Measurements from ENCODE around the gene ZFPM1.
"Not testable (repeated sequence)": the region's sequence is repeated elsewhere in the genome, so short reads cannot be mapped to it uniquely, and the experiment has no call there.

The ZFPM1 gene

DNA sequence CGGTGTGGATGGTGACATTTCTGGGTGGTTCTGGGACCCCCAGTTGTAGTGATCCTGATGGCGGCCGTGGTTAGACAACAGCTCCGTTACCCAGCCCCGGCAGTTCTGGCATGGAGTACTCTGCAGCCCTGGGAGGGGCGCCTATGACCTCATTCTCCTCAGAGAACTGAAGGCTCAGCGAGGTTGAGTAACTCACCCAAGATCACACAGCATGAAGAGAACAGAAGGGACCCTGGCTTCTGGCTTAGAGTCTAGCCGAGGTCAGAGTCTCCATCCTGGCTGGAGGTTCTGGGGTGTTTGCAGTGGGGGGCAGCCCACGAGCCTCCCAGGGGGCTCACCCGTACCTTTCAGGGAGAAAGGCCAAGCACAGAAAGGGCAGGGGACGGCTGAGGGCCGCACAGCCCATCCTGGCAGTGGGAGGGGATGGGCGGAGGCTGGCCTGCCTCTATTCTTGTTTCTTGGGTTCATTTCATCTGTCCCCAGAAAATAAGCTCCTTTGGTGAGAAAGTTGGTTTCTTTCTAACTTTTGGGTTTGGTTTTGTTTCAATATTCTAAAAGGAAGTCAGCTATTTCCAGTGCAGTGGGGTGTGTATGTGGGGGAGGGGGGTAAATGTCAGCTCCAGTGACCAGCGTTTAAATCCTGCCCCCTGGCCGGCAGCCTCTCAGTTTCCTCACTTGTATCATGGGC lies 13.2 kb downstream of the ZFPM1 start:
- no peak for DNase-seq (ENCODE audit: low read depth)

DNA sequence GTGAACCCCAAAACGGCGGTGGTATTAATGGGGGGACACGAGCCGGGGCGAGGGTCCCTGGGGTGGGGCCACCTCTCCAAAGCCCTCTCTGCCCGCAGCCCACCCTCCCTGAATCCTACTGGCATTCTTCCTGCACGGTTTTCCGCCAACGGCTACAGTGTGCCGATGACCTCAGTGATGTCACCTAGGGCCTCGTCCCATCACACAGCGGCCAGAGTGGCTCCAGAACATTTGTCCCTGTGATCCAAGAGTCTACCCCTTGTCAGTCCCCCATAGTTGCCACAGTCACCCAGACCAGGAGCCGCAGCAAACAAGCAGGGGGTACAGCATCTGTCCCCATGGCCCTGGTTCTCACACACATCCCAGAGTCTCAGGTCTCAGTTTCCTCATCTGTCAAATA lies 13.9 kb downstream of the ZFPM1 start:
- DNase-seq (ENCODE audit: low read depth), result no peak

DNA sequence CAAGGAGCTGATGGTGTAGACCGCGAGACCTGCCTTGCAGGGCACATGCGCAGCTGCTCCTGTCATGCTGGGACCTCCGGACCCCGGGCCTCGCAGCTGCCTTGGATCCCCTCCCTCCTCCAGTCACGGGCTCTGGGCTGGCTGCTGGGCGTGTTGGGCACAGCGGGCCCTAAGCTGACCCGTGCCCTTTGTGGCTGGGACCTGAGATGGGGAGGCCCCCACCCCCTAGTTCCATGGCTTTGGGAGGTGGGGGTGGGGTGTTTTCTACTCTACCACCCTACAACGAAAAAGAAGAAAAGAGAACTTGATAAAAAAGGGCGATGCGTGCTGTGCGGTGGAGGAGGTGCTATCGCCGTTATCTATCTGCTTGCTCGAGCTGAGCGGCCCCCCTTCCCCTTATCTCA lies 14.5 kb downstream of the ZFPM1 start:
- no peak for DNase-seq (ENCODE audit: low read depth)

DNA sequence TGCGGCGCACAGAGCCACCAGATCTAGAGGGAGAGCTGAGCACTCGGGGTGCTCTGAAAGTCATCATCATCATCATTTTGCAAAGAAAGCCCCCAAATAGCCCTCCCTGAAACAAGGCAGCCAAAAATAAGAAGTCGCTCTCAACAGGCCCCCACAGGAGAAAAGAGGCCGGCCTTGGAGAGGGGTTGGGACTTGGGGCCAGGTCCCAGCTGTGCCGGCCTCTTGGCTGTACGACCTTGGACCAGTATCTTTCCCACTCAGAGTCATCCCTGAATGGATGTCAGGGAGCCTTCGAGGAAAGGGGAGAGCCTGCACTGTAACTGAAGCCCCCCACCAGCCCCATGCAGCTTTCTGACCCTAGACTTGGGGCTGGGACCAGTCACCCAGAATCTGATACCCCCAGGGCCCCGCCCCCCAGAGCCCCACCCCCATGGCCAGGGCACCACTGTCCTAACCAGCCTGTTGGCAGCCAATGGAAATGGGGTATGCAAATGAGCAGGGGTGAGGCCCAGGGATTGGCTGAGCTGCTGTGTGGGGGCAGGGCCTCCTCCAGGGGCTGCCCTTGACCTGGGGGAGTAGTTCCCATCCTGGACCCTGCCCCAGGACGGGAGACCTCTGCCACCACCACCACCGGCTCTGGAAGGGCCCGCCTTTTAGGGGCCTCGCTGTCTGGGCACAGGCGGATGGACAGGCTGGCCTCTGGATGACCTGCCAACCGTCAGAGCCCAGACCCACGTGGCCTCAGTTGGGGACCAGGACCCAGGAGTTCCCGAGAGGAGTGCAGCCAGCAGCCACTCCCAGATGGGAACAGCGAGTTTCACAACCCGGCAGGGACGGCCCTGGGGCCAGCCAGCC lies 15.4 kb downstream of the ZFPM1 start:
- no peak for DNase-seq (ENCODE audit: low read depth)

DNA sequence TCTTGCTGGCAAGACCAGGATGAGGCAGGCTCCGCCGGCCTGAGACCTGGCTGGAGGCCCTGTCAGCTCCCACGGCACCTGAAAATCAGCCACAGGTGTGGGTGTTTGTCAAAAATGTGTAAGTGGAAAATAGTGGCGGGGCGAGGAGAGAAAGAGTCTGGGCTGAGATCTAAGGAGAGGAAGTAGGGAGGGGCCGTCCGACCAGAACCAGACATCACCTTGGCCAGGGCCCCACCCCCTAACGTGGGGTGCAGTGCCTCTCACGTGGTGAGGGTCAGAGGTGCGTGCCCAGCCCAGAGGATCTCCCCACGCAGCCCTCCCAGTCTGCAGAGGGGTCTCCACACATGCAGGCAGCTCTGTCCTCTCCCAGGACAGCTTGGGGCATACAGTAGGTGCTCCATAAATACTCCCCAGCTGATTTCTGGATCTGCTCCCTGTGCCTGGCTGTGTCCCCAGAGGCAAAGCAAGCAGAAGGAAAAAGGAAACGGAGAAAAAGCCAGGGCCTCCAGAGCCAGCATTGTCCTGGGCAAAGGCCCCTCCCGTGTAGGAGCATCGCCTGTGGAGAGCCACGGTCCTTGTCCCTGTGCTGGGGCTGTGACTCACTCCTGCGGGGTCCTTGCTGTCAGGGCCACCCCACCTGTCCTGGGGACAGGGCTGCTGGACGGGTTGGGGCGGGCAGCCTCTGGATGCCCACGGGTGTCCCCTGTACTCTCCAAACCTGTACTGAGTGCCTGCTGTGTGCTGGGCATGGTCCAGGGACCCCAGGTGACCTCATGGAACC lies 16.7 kb downstream of the ZFPM1 start:
- no peak for DNase-seq (ENCODE audit: low read depth)

DNA sequence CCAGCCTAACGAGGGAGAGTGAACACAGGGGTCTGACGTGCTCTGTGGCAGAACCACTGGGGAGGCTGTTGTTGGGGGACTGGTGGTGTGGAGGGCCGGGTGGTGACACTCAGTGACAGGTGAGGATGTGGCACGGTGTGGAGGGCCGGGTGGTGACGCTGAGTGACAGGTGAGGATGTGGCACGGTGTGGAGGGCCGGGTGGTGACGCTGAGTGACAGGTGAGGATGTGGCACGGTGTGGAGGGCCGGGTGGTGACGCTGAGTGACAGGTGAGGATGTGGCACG lies 17.3 kb downstream of the ZFPM1 start:
- not testable (repeated sequence) for DNase-seq (ENCODE audit: low read depth)

DNA sequence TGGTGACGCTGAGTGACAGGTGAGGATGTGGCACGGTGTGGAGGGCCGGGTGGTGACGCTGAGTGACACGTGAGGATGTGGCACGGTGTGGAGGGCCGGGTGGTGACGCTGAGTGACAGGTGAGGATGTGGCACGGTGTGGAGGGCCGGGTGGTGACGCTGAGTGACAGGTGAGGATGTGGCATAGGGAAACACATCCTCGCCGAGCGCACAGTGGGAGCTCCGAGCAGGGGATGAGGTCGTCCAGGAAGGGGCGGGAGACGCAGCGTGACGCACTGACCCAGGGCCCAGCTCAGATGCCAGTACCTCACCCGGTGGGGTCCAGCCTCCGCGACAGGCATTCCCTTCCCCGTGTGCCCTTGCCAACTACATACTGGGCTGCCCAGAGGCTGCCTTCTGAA lies 17.6 kb downstream of the ZFPM1 start:
- not testable (repeated sequence) for DNase-seq (ENCODE audit: low read depth)

DNA sequence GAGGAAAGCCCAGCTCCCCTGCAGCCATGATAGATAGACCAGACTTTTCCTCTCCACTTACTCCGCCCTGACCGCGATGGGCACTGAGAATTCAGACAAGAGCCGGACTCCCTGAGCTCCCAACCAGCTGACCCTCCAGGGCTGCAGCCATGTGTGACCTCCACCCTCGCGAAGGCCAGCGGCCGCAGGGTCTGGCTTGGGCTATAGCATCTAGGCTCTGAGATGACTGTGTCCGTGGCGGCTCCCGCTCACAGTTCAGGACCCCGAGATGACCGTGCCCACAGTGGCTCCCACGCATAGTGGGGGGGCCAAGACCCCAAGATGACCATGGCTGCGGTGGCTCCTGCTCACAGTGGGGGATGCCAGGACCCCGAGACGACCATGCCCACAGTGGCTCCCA lies 18.0 kb downstream of the ZFPM1 start:
- no peak for DNase-seq (ENCODE audit: low read depth)

DNA sequence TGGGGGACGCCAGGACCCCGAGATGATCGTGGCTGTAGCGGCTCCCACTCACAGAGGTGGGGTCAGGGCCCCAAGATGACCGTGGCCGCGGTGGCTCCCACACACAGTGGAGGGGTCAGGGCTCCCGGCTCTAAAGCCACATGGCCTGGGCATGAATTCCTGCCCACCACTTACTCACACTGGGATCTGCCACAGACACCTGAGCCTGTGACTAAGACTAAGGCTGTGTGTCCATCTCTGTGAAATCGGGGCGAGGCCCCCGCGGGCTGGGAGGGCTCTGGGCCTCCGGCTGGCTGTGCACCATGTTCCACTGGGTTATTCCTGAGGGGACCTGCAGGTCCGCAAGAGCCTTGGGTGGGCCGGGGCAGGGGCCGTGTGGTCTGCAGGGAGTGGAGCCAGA lies 18.5 kb downstream of the ZFPM1 start:
- no peak for DNase-seq (ENCODE audit: low read depth)

DNA sequence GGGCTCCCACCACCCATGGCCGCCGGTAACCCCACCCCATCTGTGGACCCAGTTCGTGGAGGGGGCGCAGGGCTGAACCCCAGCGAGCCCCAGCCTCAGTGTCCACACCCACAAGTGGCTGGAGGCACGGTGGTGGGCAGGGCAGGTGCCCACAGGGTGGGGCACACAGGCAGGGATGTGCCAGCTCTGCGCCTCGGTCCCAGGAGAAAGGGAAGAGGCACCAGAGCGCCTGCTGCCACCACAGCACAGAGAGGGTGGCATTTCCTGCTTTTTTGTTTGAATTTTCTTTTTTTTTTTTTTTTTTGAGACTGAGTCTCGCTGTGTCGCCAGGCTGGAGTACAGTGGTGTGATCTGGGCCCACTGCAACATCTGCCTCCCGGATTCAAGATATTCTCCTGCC lies 19.0 kb downstream of the ZFPM1 start:
- DNase-seq (ENCODE audit: low read depth), result no peak

DNA sequence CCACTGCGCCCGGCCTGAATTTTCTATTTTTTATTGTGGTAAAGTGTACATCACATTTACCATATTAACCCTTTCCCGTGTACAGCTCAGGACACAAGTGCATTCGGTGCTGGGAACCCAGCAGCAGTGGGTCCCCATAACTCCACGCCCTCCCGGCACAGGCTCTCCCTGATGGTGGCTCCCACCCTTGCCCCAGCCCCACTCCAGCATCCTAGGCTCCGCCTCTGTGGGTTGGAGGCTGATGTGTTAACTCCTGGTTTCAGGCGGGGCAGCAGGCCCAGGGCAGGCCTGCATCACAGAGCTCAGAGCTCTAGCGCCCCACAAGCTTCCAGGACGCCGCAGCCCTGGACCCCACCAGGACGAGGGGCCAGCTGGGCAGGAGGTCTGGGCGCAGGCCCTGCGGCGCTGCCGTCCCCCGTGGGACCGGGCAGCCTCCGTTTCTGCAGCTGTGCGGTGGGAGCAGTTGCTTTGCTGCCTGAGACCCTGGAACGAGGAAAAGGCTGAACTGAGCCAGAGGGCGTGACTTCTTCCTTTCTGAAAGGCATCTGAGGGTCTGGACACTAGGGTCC lies 19.6 kb downstream of the ZFPM1 start:
- no peak for DNase-seq (ENCODE audit: low read depth)

DNA sequence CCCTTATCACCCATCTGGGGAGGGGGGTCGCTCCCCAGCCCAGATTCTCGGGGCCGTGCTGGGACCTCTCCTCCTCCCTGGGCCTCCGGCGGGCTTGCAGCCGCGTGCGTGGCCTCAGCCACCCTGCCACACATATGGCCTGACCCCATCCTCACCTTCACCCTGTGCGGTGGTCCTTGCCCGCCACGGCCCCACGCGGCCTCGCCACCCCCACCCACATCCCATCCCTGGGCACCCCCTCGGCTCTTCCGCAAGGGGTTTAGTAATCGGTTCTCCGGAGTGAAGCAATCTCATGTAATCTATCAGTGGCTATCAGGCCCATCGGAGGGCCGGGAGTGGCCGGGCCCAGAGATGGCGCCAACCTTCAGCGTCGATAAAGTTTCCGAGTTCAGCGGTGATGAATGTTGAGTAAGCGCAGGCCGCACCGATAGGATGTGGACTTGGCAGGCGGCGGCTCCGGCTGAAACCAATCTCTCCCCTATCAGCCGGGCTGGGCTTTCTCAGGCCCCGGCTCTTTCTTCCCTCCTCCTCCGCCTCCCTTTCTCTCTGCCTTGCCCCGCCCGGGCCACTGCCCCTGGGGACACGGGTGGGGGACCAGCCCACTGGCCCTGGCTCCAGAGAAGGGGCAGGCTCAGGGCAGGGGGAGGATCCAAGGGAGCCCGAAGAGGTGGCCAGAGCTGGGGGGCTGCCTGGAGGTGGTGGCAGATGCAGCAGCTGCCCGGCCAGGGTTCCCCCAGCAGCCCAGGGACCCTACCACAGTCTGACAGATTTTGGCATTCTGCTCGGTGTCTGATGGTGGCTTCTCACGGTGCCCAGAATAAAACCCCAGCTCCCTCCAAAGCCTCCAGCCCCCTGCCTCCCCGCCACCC lies 20.8 kb downstream of the ZFPM1 start:
- DNase-seq (ENCODE audit: low read depth), result no peak

DNA sequence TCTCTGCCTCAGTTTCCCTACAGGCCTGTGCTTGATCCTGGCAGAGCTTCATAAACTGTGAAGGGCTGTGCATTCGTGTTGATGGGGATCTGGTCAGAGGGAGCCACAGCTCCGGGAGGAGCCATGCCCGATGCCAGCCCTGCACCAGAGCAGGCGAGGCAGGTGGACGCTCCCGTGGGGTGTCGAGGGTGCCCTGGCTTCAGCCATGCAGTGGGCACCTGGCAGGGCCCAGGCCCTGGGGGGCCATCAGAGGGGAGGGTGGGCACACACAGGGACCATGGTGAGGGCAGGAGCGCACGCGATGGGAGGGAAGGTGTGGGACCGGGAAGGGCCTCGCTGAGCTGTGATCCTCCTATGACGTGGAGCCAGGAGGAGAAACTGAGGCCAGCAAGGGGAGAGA lies 22.0 kb downstream of the ZFPM1 start:
- no peak for DNase-seq (ENCODE audit: low read depth)

DNA sequence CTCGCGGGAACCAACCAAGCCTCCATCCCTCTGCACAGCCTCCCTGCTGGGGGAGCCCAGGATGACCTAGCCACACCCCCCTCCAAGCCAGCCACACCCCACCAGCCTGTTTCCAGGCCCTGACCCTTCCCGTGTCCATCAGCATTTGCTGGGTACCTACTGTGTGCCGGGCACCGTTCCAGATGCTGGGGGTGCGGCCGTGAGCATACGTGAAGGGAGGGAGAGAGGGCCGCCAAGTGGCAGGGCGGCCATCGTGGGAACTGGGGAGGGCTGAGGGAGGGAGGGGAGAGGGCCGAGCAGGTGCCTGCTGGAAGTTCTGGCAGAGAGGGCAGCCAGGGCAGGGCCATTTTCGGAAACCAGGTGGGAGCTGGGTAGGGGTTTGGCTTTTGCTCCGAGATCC lies 23.1 kb downstream of the ZFPM1 start:
- no peak for DNase-seq (ENCODE audit: low read depth)

DNA sequence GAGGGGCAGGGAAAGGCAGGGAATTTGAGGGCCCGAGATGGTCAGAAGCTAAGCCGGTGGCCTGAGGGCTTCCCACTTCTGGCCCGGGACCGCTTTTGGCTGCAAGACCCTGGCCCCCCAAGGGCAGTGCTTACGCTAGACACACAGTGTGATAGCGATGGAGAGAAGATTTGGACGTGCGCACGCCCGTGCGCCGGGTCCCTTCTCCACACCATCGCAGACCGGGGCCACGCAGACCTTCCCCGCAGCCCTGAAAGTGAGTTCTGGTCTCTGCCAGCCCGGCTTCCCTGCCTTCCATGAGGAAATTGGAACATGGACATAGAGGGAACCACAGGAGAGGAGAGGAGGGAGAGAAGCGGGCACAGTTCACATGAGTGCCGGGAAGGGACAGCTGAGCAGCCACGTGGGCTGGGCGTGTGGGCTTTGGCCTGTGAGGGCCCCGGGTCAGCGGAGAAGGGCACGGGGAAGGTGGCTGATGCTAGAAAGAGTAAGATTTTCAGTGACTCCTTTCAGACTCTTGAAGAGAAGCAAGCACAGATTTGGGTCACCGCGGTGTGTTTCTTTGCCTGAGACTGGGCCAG lies 23.8 kb downstream of the ZFPM1 start:
- no peak for DNase-seq (ENCODE audit: low read depth)

DNA sequence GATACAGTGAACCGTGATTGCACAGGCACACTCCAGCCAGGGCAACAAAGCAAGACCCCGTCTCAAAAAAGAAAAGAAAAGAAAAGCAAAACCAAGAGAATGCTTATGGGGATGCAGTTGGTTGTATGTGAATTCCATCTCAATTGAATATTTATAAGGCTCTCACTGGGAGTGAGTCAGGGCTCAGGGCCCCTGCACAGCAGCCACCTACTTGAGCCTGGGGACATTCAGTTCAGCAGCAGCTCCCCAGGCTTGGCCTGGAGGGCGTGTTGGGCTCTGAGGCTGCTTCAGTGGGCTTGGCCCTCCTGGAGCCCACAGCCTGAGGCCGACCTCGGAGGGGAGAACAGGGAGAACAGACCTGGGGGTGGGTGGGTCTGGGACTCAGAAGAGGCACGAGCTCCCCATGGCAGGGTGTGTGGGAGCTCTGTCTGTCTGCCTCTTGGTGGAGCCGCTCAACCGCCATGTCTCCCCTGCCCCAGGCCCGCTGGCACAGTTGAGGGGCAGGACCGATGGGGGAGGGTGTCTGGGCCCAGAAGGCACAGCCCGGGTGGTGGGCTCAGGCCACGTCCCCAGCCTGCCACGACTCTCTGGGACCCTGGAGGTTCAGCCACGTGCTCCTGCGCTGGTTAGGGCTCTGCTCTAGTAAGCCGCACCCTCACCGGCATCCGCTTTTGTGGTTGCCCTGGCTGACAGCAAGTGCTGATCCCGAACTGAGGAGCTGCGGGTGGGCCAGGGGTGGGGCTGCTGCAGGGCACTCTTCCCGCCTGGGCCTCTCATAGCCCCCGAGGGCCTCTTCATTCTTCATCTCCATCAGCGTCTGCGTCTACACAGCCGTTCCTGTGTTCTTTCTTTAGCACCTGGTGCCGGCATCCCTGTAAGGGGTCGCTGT lies 24.8 kb downstream of the ZFPM1 start:
- no peak for DNase-seq (ENCODE audit: low read depth)

DNA sequence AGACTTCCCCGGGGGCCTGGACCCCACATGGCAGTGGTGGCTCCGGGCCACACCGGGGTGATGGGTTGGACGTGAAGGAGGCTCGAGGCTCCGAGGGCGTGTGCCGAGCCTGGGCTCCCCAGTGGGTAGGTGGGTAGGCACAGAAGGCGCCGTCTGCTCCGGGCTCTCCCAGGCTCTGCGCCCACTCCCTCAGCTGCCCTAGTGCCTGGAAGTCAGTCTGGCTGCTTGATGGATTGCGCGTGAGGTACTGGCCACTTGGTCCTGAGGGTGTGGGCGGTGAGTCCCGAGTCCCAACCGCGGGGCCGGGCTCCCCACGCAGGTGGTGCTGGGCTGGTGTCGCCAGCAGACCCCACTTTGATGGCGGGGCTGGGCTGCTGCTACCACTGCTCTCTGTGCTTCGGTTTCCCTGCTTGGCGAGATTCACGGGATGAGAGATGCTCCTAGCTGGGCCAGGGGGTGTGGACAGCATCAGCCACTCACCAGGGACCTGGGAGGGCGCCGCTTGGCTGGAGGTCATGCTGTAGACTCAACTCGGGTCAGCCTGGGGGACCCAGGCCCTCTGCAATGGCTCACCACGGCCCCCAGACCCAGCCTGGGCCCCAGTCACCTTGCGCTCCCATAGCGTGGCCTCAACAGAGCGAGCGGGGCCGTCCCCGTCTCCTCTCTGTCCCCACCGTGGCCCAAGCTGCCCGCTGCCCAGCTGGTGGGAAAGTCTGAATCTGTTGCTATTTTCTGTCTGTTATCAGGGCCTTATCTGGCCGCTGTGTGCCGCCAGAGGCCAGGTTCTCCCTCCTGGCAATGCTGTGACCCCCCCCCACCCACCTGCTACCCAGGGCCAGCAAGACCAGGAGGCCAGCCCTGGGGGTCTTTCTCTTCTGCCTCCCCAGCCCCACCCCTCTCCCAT lies 26.1 kb downstream of the ZFPM1 start:
- DNase-seq (ENCODE audit: low read depth), result no peak

DNA sequence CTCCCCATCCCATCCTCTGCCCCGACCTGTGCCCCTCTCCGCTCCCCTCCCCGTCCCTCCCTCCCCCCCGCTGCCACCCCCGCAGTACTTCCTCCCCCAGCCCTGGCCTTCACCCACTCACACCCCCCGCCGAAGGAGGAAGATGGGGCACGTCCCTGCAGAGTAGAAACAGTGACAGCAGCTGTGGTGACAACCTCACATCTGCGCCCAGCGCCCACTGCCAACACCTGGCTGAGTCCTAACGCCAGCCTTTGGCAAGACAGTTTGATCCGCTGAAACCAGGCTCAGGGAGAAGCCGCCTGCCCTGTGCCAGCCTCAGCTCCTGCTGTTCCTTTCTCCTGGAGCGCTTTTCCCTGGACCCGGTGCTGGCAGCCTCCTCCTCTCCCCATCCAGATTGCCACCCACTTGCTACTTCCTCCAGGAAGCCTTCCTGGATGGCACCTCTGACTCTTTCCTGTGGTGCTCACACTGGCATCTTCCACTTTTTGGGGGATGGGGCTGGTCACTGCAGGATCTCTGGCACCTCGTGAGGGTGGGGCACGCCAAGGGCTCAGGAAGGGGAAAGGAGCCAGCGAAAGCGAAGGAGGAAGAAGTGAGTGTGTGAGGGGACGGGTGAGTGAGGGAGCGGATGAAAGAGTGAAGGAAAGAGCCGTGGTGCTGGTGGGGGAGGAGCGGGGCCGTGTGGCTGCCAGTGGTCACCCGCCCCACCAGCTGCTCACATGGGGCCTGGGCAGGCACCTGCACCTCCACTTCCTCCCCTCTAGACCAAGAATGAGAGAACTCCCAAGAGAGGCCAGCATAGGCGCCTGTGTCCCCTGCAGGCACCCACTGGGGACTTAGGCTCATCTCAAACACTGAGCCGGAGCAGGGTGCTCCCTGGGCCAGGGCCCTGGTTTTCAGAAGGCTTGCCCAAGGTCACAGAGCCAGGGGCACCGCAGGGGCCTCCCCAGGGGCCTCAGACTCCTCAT lies 27.0 kb downstream of the ZFPM1 start:
- no peak for DNase-seq (ENCODE audit: low read depth)

Data from fibroblast of the conjunctiva (primary cell).